K562 (cell line): ENCODE results near the gene DHRS3. TPM values are rescaled to one million over a fixed set of nuclear protein-coding genes. Genes with fewer than 3 reads are reported as not detected.

Experiments used
- ATAC-seq: fragments of 200-7000 bp; cut with Tn5 transposase; 3 replicates; pipeline ENCODE4 v1.9.1; 2020; ENCODE audit warnings: moderate library complexity
- BruUV-seq: library from RNA; stranded (reverse); fragments of 400-500 nt; replicated peaks from 2 replicates; lab custom pipeline; 2021; lab: Mats Ljungman, UMichigan
- CTCF ChIA-PET: fragments of 300-600 bp; formaldehyde crosslinking; extraction: SDS; loops from one replicate; lab custom pipeline; 2021; ENCODE audit warnings: low intra/inter-chr PET ratio; lab: Yijun Ruan, JAX
- POLR2A ChIA-PET: fragments of 300-600, 350-650 bp; sonication (Branson Sonifier 250); formaldehyde crosslinking; extraction: SDS; loops from one replicate; lab custom pipeline; 2021; ENCODE audit warnings: antibody characterized with exemption, inconsistent platforms; lab: Yijun Ruan, JAX
- DNase-seq, 4 experiments: peaks; one replicate each; pipeline versions ENCODE4 v3.0.0 to v3.0.0-alpha.2; 2011 to 2018; ENCODE audit warnings: low spot score in 3 of 4, mixed read lengths in 3 of 4; ENCODE audit errors: extremely low read depth in 1 of 4
- FAIRE-seq: peaks from 2 replicates; lab custom pipeline; 2011; peaks lifted over from hg19 to GRCh38; lab: Jason Lieb, UNC
- H2AFZ ChIP-seq: 2 replicates; pipeline ENCODE4 v1.6.0; 2011; ENCODE audit warnings: low read depth, low read length, control low read depth, inconsistent platforms
- H3K27ac ChIP-seq: fragments of 200-600 bp; 3 replicates; pipeline ENCODE4 v1.8.0; 2011; ENCODE audit warnings: low read depth, mild to moderate bottlenecking, control low read depth, inconsistent platforms, low read length, moderate library complexity, mixed read lengths; ENCODE audit errors: extremely low read depth
- H3K27me3 ChIP-seq, 2 experiments: fragments of 300-600 bp in 1 of 2; 2 replicates in 1 of 2; 3 replicates in 1 of 2; pipeline versions ENCODE4 v1.6.0 to v1.8.0; 2011; ENCODE audit warnings: inconsistent platforms in 2 of 2, low read length in 2 of 2, mild to moderate bottlenecking in 1 of 2, mixed read lengths in 1 of 2, moderate library complexity in 1 of 2; ENCODE audit not compliant: control insufficient read depth in 2 of 2, insufficient read depth in 2 of 2
- H3K36me3 ChIP-seq: fragments of 300-600 bp; 3 replicates; pipeline ENCODE4 v1.8.0; 2011; ENCODE audit warnings: mild to moderate bottlenecking, low read length, inconsistent platforms; ENCODE audit not compliant: control insufficient read depth, insufficient read depth
- H3K4me1 ChIP-seq, 2 experiments: fragments of 200-600 bp in 1 of 2; replicated peaks in 1 of 2; 2 replicates in 1 of 2; 3 replicates in 1 of 2; pipeline versions ENCODE4 v1.5.1 to v1.8.0; 2011; ENCODE audit warnings: inconsistent platforms in 2 of 2, low read length in 2 of 2, mild to moderate bottlenecking in 1 of 2, mixed read lengths in 1 of 2, moderate library complexity in 1 of 2; ENCODE audit not compliant: control insufficient read depth in 2 of 2, insufficient read depth in 2 of 2
- H3K4me2 ChIP-seq: 2 replicates; pipeline ENCODE4 v1.6.1; 2011; ENCODE audit warnings: low read length, control low read depth, inconsistent platforms, mixed read lengths; ENCODE audit not compliant: insufficient read depth
- H3K4me3 ChIP-seq: fragments of 200-600 bp; sonication (generic), shearing (Covaris generic); 2 replicates; pipeline ENCODE4 v1.5.1; 2016; ENCODE audit warnings: control low read depth, inconsistent platforms
- H3K79me2 ChIP-seq: fragments of 200-600 bp; 3 replicates; pipeline ENCODE4 v1.8.0; 2011; ENCODE audit warnings: low read length, inconsistent platforms; ENCODE audit not compliant: control insufficient read depth, insufficient read depth
- H3K9ac ChIP-seq, 2 experiments: 2 replicates each; pipeline versions ENCODE4 v1.6.0 to v1.6.1; 2011; ENCODE audit warnings: low read depth in 2 of 2, low read length in 2 of 2, control low read depth in 1 of 2, inconsistent platforms in 1 of 2, mild to moderate bottlenecking in 1 of 2, mixed read lengths in 1 of 2; ENCODE audit not compliant: insufficient read depth in 1 of 2
- H3K9me1 ChIP-seq: one replicate; pipeline ENCODE4 v1.6.0; 2011; ENCODE audit warnings: inconsistent platforms, mild to moderate bottlenecking, low read length, moderate library complexity; ENCODE audit not compliant: control insufficient read depth, insufficient read depth
- H3K9me3 ChIP-seq: replicated peaks from 2 replicates; pipeline ENCODE4 v1.5.1; 2011; ENCODE audit warnings: low read depth, low read length, inconsistent platforms; ENCODE audit not compliant: control insufficient read depth, insufficient read depth
- H4K20me1 ChIP-seq: replicated peaks from 2 replicates; pipeline ENCODE4 v1.6.1; 2011; ENCODE audit warnings: low read length, inconsistent platforms, mixed read lengths; ENCODE audit not compliant: control insufficient read depth, insufficient read depth
- ARID1B ChIP-seq: fragments of 450-650 bp; IDR thresholded peaks from 2 replicates; pipeline ENCODE4 v1.6.1; 2016; ENCODE audit warnings: antibody characterized with exemption, mild to moderate bottlenecking, inconsistent platforms
- PHTF2 ChIP-seq: fragments of 250-450 bp; sonication (Bioruptor Pico); IDR thresholded peaks from 2 replicates; pipeline ENCODE4 v1.5.0; 2021; ENCODE audit warnings: mild to moderate bottlenecking
- POLR3G ChIP-seq: IDR thresholded peaks from 2 replicates; pipeline ENCODE4 v1.6.1; 2011; ENCODE audit not compliant: insufficient read length, insufficient replicate concordance; ENCODE audit errors: extremely low read depth
- TSC22D4 ChIP-seq: fragments of 450-650 bp; IDR thresholded peaks from 2 replicates; pipeline ENCODE4 v1.6.1; 2016; ENCODE audit warnings: missing genetic modification characterization, missing biosample characterization, control low read depth
- ZNF124 ChIP-seq: sonication (generic); formaldehyde crosslinking; IDR thresholded peaks from 2 replicates; pipeline ENCODE4 v1.8.1; 2022; ENCODE audit warnings: missing genetic modification reagents
- ZNF217 ChIP-seq: sonication (generic); formaldehyde crosslinking; IDR thresholded peaks from 2 replicates; pipeline ENCODE4 v1.8.0; 2022; ENCODE audit warnings: mild to moderate bottlenecking, missing genetic modification reagents
- ZNF224 ChIP-seq: sonication (generic); formaldehyde crosslinking; IDR thresholded peaks from 2 replicates; pipeline ENCODE4 v1.8.0; 2022; ENCODE audit warnings: mild to moderate bottlenecking, missing genetic modification reagents
- ZNF699 ChIP-seq: fragments of 250-450 bp; sonication (Bioruptor Pico); IDR thresholded peaks from 2 replicates; pipeline ENCODE4 v1.8.0; 2021; ENCODE audit warnings: mild to moderate bottlenecking, moderate library complexity; ENCODE audit not compliant: insufficient replicate concordance
- ZNF780A ChIP-seq: fragments of 250-450 bp; sonication (Bioruptor Pico); IDR thresholded peaks from 2 replicates; pipeline ENCODE4 v1.5.0; 2021; ENCODE audit warnings: mild to moderate bottlenecking
- WGBS: fragments of 100-300 bp; shearing (Covaris generic); methylation state at CpG from one replicate; pipeline ENCODE4 v1.1.6; 2016; ENCODE audit warnings: low coverage, mixed read lengths; ENCODE audit not compliant: insufficient coverage; ENCODE audit errors: missing lambda C conversion rate; 5-methylcytosine and 5-hydroxymethylcytosine counted together
- in situ Hi-C: fragments of 300-500 bp; cut with MboI; formaldehyde crosslinking; loops from 4 replicates; pipeline ENCODE4 v1.15.0; 2018; ENCODE audit warnings: inconsistent platforms, mixed read lengths
- intact Hi-C: fragments of 100-400 bp; cut with micrococcal nuclease; formaldehyde crosslinking; loops from 2 replicates; pipeline ENCODE4 v1.14.2; 2022
- polyA plus RNA-seq, 8 experiments: library from polyadenylated mRNA; depleted of rRNA in 4 of 8; stranded (reverse) in 5 of 8; unstranded in 3 of 8; fragments of >200 nt; fragmentation: Nextera tagmentation in 2 of 8; fragmentation: Illumina TruSeq in 1 of 8; extraction: Ambion mirVana in 2 of 8; extraction: Trizol in 1 of 8; gene quantifications; 2 replicates each; pipeline versions ENCODE4 v1.2.1 to v1.2.3, GENCODE V29; 2011 to 2014; ENCODE audit warnings: inconsistent platforms in 1 of 8, missing spikeins in 1 of 8
- total RNA-seq, 7 experiments: library from RNA; depleted of rRNA in 6 of 7; stranded (reverse); fragments of >200 nt in 6 of 7; fragmentation: Illumina TruSeq in 2 of 7; extraction: Trizol in 2 of 7; gene quantifications; 2 replicates each; pipeline versions ENCODE4 v1.2.1 to v1.2.3, GENCODE V29; 2011 to 2021; ENCODE audit warnings: low replicate concordance in 1 of 7
- TF ChIP-seq, protein P1 (sequence below): sonication (generic); formaldehyde crosslinking; IDR thresholded peaks from 2 replicates; pipeline ENCODE4 v1.8.0; 2022; ENCODE audit warnings: mild to moderate bottlenecking, low read depth, missing genetic modification reagents
- TF ChIP-seq, protein P2 (sequence below): IDR thresholded peaks from 2 replicates; pipeline ENCODE4 v1.6.1; 2014; ENCODE audit warnings: antibody characterized with exemption

The DHRS3 gene
- total and polyA plus RNA-seq, 9 of the 15 experiments (the other 6 are each of a cell fraction or from before 2014, with no cell fraction given) = 21.0 to 116 (median 58.7) TPM

DNA sequence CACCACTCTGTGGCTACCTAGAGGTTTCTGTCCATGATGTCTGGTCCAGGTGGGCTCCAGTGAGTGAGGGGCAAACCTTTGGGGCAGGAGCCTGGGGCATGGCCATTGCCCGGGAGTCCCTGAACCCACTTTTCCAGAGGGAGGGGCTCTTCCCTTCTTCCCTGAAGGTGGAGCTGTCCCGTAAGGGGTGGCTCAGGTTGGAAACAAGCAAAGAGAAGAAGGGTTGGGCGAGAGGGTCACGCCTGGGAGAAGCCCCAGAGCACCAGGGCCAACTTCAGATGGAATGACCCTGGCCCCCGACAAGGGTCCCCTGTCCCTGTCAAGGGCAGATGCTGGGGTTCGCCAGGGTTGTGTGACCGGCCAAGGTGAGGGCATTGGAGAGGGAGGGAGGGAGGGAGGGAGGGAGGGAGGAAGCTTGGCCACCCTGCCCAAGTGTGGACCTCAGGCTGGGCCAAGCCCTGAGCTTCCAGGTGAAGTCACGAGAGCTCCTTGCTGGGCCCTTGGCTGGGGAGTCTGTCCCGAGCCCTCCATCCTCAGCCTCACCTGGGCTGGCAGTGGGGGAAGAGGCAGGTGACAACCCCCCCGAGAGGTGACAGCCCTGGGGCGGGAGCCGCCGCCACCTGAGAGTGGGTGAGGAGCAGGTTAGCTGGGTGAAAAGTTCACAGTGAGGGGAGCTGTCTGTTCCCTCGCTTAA lies 69.6 kb downstream of the DHRS3 start:
- Histone ChIP-seq H3K27ac (peak overlapping the region; percentile 75; the same call in 1 of the 3 replicates), H3K79me2 (no peaks in the 10 kb centered on the region), H3K9ac (peak overlapping the region; percentile 60 to 92; a peak in 3 of 4 replicates), H3K4me1 (peaks cover 21 to 50% of the 10 kb centered on the region in 2 experiments), H3K36me3 (no peaks in the 10 kb centered on the region)
- BruUV-seq = no TSS peak
- POLR2A ChIA-PET = interaction anchor here (0.6 to 1.3 kb wide), 2 partner anchors 10 to 12 kb away, joined by 3 read pairs; no protein-coding TSS in a partner anchor
- in situ Hi-C loops = no loop called here
- TF ChIP-seq TSC22D4 (no peak), ZNF124 (CRISPR knock-in tag) (0 out of 2 replicates have a peak, but pooled peaks have one; percentile 13)
- TF ChIP-seq, all 486 proteins: peak for 1
- Histone ChIP-seq H3K4me3 (no peak overlapping the region), H4K20me1 (no peaks in the 10 kb centered on the region), H3K27me3 (no peaks in the 10 kb centered on the region), H2AFZ (peak overlapping the region; percentile 74), H3K9me3 (no peaks in the 10 kb centered on the region), H3K4me2 (no peak overlapping the region), H3K9me1 (no peaks in the 10 kb centered on the region)
- DNase-seq = no peak
- intact Hi-C loops = no loop called here
- FAIRE-seq = no peak
- 76% methylated on average over 7 of the region's 14 CpGs for WGBS
- ATAC-seq = no peak
- CTCF ChIA-PET = no interaction called here

DNA sequence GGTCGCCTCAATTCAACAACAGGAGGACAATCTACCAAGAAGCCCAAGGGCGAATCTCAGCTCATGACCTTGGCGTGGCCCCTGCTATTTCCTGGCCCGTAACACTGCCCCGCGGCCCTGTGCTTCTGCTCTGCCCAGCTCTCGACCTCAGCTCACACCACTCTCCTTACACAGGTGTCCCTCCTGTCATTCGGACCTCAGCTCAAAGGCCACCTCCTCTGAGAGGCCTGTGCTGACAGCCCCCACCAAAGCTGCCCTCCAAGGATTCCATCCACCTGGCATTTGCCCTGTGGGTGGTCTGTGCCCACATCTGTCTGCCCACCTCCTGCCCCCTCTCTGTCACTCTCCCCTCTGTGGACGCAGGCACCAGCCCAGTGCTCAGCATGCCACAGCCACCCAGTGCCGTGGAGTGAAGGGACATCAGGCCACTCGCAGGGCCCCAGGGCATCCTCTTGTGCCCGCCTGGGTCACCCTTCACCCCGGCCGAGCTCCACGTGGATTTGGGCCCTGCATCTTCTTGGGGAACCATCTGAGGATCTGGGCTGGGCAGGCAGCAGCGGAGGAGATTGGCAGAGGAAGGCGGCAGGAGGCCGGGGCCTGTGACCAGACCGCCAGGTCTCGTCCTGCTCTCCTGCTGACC lies 70.3 kb downstream of the DHRS3 start:
- Histone ChIP-seq H3K4me2 (no peak overlapping the region), H3K9ac (peak overlapping the region in 1 of 2 experiments; percentile 92; a peak in 2 of 4 replicates), H3K4me3 (no peak overlapping the region), H3K36me3 (no peaks in the 10 kb centered on the region), H3K9me1 (no peaks in the 10 kb centered on the region), H4K20me1 (no peaks in the 10 kb centered on the region), H3K27me3 (no peaks in the 10 kb centered on the region), H3K9me3 (no peaks in the 10 kb centered on the region), H2AFZ (no peak overlapping the region), H3K79me2 (no peaks in the 10 kb centered on the region), H3K4me1 (peaks cover 21 to 43% of the 10 kb centered on the region in 2 experiments), H3K27ac (no peak overlapping the region)
- CTCF ChIA-PET = no interaction called here
- intact Hi-C loops = no loop called here
- 87% methylated on average over 20 of the region's 20 CpGs for WGBS
- DNase-seq (no peak), ATAC-seq (no peak), FAIRE-seq (no peak)
- POLR2A ChIA-PET = interaction anchor here (0.7 kb wide), 1 partner anchor 20 kb away, joined by 3 read pairs; no protein-coding TSS in a partner anchor
- BruUV-seq = no TSS peak
- in situ Hi-C loops = no loop called here
- TF ChIP-seq POLR3G (no peak), PHTF2 (CRISPR knock-in tag) (no peak), ZNF780A (CRISPR knock-in tag) (no peak), ZNF224 (CRISPR knock-in tag) (no peak), ARID1B (no peak), ZNF699 (CRISPR knock-in tag) (no peak), ZNF217 (CRISPR knock-in tag) (no peak)
- TF ChIP-seq, protein P1, sequence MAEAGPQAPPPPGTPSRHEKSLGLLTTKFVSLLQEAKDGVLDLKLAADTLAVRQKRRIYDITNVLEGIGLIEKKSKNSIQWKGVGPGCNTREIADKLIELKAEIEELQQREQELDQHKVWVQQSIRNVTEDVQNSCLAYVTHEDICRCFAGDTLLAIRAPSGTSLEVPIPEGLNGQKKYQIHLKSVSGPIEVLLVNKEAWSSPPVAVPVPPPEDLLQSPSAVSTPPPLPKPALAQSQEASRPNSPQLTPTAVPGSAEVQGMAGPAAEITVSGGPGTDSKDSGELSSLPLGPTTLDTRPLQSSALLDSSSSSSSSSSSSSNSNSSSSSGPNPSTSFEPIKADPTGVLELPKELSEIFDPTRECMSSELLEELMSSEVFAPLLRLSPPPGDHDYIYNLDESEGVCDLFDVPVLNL (CRISPR knock-in tag) = no peak
- TF ChIP-seq, protein P2, sequence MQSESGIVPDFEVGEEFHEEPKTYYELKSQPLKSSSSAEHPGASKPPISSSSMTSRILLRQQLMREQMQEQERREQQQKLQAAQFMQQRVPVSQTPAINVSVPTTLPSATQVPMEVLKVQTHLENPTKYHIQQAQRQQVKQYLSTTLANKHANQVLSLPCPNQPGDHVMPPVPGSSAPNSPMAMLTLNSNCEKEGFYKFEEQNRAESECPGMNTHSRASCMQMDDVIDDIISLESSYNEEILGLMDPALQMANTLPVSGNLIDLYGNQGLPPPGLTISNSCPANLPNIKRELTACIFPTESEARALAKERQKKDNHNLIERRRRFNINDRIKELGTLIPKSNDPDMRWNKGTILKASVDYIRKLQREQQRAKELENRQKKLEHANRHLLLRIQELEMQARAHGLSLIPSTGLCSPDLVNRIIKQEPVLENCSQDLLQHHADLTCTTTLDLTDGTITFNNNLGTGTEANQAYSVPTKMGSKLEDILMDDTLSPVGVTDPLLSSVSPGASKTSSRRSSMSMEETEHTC = no peak
